Hepatocyte (in vitro differentiated cells): Measurements from ENCODE around the gene NOC4L.

Experiments used
- EZH2 ChIP-seq: fragments of 200-600 bp; sonication (generic); IDR thresholded peaks from 2 replicates; pipeline ENCODE4 v1.6.1; 2016; ENCODE audit warnings: antibody characterized with exemption, mild to moderate bottlenecking, borderline replicate concordance
- TF ChIP-seq, protein P1 (sequence below): fragments of 200-600 bp; sonication (generic); IDR thresholded peaks from 2 replicates; pipeline ENCODE4 v1.5.1; 2016; ENCODE audit warnings: antibody characterized with exemption, mild to moderate bottlenecking; ENCODE audit not compliant: poor library complexity

DNA sequence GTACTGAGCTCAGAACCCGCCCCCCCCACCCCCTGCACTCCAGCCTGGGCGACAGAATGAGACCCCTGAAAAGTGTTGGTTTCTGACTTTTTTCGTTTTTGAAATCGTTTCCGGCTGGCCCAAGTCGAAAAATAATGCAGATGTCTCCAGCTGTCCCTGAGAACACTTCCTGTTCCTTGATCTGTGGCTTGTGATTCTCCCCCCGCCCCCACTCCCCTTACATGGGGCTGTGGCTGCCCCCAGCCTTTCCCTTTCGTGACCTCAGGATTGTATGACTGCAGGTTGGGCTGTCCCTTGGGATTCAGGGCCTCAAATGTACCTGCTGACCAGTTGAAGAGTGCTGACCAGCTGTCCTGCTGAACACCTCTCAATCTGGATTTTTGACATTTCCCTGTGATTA is 34.1 kb downstream of the NOC4L start:
- TF ChIP-seq EZH2, result no peak
- TF ChIP-seq, protein P1, sequence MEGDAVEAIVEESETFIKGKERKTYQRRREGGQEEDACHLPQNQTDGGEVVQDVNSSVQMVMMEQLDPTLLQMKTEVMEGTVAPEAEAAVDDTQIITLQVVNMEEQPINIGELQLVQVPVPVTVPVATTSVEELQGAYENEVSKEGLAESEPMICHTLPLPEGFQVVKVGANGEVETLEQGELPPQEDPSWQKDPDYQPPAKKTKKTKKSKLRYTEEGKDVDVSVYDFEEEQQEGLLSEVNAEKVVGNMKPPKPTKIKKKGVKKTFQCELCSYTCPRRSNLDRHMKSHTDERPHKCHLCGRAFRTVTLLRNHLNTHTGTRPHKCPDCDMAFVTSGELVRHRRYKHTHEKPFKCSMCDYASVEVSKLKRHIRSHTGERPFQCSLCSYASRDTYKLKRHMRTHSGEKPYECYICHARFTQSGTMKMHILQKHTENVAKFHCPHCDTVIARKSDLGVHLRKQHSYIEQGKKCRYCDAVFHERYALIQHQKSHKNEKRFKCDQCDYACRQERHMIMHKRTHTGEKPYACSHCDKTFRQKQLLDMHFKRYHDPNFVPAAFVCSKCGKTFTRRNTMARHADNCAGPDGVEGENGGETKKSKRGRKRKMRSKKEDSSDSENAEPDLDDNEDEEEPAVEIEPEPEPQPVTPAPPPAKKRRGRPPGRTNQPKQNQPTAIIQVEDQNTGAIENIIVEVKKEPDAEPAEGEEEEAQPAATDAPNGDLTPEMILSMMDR, result no peak
